Epidermal melanocyte (primary cell): ENCODE results near the gene DHX34.
"Not testable (repeated sequence)": the region's sequence is repeated elsewhere in the genome, so short reads cannot be mapped to it uniquely, and the experiment has no call there.

ENCODE experiments used
- DNase-seq: peaks from one replicate; pipeline ENCODE4 v3.0.0; 2011; ENCODE audit warnings: low spot score; ENCODE audit not compliant: insufficient read length

The DHX34 gene

DNA sequence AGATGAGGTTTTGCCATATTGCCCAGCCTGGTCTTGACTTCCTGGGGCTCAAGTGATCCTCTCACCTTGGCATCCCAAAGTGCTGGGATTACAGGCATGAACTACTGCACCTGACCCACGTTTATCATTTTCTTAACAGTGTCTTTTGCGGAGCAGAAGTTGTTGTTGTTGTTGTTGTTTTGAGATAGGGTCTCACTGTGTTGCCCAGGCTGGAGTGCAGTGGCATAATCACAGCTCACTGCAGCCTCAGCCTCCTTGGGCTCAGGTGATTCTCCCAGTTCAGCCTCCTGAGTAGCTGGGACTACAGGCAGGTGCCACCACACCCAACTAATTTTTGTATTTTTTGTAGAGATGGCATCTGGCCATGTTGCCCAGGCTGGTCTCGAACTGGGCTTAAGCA, 38.5 kb downstream of the DHX34 start:
- DNase-seq, result not testable (repeated sequence)

- DNase-seq, result not testable (repeated sequence)
These were observed 39.6 kb downstream of the DHX34 start for GRCh38 chr19:47388721-47389120.

DNA sequence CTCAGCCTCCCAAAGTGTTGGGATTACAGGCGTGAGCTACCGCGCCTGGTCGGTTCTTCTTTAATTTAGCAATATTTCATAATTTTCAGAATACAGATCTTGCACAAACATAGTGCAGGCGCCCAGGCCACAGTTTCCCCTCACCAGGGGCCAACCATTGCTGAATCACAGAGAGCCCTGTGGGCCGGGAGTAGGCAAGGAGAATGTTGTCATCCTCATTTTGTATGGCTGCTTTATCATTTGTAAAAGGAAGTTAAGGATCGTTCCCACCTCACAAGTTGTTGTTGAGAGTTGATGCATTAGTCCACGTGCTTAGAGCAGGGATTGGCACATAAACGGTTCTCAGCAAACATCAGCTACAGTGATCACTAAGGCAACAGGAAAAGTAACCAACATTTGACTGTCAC, 40.0 kb downstream of the DHX34 start:
- no peak for DNase-seq

- no peak for DNase-seq
These were observed 41.7 kb downstream of the DHX34 start for GRCh38 chr19:47390533-47391488.

GRCh38 chr19:47391510-47392223, 42.6 kb downstream of the DHX34 start:
- DNase-seq, result peak; percentile 56

DNA sequence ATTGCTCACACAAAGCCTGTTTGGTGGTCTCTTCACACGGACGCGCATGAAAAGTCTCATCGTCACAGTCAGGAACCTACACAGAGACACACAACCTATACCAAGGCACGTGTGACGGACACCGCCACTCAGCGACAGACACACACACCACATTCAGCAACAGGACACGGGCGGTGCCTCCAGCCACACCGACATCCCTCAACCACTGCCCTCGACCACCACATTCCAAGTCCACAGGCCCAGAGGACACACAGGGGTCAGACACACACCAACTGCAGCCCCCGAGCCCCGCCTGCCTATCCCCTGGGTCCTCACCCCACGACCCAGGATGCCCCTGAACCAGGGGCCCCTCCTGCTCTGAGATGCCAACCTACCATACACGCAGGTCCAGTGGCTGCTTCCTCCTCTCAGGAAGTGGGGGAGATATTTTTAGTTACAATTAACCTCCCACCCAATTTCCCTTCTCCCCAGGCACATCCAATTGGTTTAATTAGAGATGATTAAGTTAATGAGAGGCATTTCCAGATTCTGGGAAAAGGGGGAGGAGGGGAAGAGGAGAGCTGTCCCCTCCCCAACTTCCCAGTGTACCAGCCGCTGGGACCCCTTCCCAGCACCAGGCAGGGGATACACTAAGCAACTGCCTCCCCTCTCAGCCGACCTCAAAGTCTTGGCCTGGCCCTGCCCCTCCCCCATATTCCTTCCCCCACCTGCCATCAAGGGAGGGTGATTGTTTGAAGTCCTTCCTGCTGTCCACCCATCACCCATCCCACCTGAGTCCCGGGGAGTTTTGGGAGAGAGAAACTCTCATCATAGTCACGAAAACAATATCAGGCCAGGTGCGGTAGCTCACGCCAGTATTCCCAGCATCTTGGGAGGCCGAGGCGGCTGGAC, 49.8 kb downstream of the DHX34 start:
- DNase-seq, result no peak

GRCh38 chr19:47402504-47402903, 53.4 kb downstream of the DHX34 start:
- DNase-seq, result no peak

- DNase-seq, result no peak
These were observed 55.5 kb downstream of the DHX34 start for GRCh38 chr19:47404334-47405196.

DNA sequence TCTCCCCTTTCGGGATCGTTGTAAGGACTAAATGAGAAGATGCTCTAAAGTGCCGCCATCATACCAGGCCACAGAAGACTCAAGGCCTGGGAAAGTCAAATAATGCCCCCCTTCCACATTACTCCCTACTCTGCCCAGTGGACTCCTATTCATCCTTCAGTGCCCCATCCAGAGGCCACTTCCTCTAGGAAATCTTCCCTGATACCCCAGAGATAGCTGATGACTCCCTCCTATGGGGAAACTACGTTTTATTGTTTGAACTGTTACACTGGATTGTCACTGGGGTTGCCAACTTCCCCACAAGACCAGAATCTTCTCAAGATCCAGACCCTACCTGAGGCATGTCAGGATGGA, 56.1 kb downstream of the DHX34 start:
- no peak for DNase-seq

GRCh38 chr19:47405854-47406417, 56.8 kb downstream of the DHX34 start:
- DNase-seq, result no peak

- DNase-seq, result peak; percentile 15
These were observed 57.7 kb downstream of the DHX34 start for GRCh38 chr19:47406711-47407416.

GRCh38 chr19:47407417-47407774, 58.3 kb downstream of the DHX34 start:
- no peak for DNase-seq

GRCh38 chr19:47408156-47408938, 59.2 kb downstream of the DHX34 start:
- DNase-seq, result peak; percentile 5

GRCh38 chr19:47411101-47411500, 62.0 kb downstream of the DHX34 start:
- DNase-seq, result no peak

DNA sequence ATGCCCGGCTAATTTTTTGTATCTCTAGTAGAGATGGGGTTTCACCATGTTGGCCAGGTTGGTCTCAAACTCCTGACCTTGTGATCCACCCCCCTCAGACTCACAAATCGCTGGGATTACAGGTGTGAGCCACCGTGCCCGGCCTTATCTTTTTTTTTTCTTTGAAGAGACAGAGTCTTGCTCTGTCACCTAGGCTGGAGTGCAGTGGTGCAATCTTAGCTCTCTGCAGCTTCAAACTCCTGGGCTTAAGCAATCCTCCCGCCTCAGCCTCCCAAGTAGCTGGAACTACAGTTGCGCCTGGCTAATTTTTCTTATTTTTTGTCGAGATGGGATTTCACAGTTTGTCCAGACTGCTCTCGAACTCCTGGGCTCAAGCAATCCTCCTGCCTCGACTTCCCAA, 62.6 kb downstream of the DHX34 start:
- not testable (repeated sequence) for DNase-seq

- no peak for DNase-seq
These were observed 64.8 kb downstream of the DHX34 start for GRCh38 chr19:47413941-47414340.

GRCh38 chr19:47414469-47414868, 65.4 kb downstream of the DHX34 start:
- DNase-seq, result no peak

- no peak for DNase-seq
These were observed 67.0 kb downstream of the DHX34 start for GRCh38 chr19:47415953-47416642.
